NCI-H2029 (cell line): Measurements from ENCODE around the gene DCLK2.
A peak's percentile ranks its signal among the peaks of the same experiment; 100 is the strongest.

Experiments
- DNase-seq: peaks from one replicate; lab custom pipeline; 2025; lab: John Stamatoyannopoulos, UW

Gene DCLK2

DNA sequence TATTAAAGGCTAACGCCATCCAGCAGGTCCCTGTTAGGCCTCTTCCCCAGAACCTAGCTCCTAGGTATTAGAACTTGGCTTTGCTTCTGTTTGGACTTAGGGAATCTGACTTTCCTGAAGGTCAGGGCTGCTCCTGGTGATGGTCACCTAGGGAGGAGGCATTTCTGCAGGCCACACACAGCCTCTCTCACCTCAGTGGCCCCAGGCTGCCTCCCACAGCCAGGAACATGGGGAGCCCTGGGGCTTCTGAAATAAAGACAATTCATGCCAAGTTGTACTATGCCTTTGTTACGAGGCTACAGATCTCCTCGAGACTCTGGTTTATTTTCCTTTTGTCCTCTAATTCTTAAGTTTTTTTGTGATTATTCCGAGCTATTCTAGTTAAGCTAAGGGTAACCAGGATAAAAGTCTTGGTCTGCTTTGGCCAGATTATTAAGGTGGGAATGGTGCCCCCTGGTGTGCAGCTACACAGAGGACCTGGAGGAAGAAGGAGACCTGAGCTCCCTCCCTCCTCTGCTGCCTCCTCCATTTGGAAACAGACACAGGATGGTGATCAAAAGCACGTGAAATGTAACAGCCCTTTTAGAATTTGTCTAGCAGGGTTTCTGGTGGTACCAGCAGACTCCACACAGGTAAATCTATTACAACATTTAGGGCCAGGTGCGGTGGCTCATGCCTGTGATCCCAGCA, 131.0 kb downstream of the DCLK2 start:
- peak; percentile 8 for DNase-seq

DNA sequence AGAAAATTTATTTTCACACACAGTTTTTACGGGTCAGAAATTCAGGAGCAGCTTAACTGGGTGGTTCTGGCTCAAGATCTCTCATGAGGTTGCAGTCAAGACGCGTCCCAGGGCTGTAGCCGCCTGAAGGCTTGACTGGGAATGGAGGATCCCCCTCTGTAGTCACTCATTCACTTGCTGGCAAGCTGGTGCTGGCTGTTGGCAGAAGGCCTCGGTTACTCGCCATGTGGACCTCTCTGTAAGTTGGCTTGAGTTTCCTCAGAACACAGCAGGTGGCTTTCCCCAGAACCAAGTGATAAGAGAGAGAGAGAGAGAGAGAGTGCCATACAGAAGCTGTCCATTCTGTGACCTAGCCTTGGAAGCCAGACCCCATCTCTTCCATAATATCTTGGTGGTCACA, 132.8 kb downstream of the DCLK2 start:
- no peak for DNase-seq

DNA sequence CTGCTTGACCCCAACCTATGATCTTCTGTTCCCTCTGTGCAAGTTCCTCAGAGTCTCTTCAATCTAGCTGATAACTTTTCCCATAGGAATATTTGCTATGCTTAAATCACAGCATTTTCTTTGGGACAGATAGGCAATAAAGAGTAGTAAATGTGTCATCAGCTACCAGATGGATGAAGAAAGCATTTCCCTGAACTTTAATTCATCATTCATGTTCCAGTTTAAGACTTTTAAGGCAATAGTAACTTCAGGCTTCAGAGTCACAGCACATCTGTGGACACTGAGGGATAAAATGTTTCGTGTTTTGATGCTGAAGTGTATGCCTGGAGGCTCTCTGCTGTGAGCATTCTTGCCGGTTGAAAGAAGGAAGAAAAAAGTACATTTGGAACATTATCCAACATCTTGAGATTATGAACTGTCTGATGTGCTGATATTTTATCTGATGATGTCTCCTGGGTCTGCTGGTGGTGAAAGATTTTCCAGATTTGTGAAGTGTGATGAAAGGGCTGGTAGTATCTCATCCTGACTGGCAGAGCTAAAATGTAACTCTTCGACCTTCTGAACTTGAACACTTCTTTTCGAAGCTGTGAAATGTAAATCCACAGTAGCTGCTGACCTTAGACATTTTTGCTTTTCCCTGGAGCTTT, 133.7 kb downstream of the DCLK2 start:
- no peak for DNase-seq

DNA sequence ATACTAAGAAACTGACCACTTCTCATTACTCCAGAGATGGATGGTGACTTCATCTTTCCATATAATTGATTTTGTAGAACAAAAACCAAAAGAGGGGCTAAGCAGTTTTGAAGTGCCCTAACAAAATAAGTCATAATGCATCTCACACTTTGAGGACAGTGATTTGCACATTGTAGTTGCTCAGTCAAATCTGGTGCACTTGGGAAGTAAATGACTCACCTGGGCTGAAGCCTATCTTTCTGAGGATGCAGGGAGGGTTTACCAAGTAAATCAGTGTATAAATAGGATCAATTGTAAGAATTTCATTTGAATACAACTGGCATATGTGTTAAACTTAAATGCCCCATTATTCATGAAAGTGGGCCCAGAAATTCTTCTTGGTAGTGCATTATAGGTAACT, 134.2 kb downstream of the DCLK2 start:
- DNase-seq, result no peak

DNA sequence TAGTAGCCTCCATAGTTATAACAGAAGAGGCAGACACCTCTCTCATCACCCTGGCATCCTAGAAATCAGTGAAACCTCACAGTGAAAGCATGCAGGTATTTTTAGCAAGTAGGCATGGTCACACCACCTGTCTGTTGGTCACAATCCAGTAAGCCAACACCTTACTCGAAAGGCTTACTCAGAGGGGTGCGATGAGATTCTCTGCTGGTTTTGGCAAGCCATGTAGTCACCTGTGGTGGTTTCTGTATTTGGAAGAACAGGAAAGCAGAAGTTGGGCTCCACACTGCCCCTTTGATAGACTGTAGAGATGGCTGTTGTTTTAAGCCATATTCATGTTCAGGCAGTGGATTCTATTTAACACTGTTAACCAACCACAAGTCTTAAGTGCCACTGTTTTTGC, 134.7 kb downstream of the DCLK2 start:
- DNase-seq, result no peak

DNA sequence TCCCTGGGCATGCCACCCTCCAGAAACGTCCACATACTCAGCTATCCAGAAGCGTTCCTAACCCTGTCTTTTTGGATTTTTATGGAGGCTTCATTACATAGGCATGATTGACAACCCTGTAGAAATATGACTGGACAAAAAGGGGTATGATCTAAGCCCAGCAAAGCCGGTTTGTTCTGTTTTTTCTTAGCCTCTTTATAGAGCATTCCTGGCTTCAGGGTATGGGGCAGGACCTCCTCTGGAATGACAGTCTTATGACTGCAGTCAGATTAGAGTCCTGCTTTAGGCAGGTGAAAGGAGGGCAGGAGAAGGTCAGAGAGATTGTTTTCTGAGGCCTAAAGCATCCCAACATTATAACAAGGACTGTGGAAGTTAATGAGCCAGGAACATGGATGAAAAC, 137.4 kb downstream of the DCLK2 start:
- DNase-seq, result no peak

DNA sequence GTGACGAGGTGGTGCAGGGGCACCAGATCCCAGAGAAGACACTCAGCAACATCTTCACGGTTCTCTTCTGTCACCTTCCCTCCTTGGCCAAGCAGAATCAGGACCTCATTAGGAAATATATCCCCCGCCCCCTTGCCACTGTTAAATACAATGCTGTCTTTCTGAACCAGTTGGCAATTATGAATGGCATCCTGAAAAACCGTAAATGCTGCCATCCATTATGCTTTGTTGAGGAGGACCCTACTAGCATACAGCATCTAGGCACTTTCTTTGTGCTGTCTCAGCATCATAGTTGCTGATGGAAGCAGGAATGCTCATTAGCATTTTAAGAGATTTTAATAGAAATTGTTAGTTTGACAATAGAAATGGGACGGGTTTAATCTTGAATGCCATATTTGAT, 138.5 kb downstream of the DCLK2 start:
- DNase-seq, result no peak

DNA sequence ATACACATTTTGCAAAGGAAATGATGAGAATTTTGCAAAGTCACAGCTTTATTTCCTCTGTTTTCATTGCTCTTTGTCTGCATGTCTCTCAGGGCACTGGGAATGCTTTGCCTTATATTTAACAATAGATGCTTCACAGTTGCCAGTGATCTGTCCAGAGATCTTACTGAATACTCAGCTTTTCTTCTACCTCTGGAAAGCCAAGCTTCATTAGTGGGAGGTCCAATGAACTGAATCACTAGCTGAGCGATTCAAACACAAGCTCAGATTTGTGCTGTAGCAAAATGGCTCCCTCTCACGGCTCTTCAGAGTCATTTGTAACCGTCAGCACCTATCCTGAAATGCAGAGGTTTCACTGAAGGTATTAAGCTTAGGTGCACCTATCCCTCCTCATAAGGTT, 138.9 kb downstream of the DCLK2 start:
- DNase-seq, result peak; percentile 15

DNA sequence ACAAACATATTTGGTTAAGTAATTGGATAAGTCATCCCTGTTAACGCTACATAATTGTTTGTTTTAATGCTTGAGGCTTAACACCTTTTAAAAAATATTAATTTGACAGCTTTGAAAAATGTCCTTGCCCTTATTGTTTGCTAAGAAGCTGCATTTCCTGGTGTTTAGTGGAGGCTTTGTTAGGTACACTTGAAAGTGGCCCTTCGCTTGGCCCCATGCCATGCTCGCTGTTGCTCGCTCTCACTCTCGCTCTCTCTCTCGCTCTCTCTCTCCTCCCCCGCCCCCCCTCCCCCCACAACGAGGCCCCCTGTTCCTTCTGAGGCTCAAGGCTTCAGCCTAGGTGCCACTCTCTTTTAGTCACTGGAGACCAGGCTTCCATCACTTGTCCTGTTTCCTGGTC, 139.6 kb downstream of the DCLK2 start:
- peak; percentile 54 for DNase-seq

DNA sequence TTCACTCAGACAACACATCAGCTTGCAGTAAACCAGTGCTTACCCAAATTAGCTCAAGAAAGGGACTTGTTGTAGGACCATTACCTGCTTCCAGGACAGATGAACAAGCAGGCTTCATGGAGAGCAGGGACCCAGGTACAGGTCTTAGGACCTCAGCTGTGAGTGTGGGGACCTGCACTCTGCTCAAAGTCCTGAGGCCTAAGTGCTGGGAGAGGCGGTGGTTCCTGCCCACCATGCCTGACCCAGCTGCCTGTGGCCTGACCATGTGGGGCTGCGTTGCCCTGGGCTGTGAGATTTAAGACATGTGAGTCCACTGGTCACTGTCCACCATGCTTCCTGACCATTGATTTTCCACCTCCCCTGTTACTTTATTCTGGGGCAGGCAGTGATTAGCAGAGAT, 140.2 kb downstream of the DCLK2 start:
- no peak for DNase-seq

DNA sequence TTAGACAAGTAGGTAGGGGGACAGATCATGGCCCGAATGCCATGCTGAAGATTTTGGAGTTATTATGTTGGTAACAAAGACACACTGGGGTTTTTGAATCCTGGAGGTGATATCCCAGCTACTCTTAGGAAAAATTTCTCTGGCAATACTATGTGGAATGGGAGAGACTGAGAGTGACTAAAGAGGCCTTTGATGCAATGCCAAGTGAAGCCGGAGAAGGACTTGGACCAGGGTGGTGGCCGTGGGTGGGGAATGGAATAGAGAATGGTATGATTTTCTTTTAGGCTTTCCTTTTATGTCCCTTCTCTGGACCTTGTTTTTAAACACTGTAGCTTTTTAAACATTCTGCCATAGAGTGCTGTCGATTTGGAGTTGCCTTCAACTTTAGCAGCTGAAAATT, 141.6 kb downstream of the DCLK2 start:
- no peak for DNase-seq

DNA sequence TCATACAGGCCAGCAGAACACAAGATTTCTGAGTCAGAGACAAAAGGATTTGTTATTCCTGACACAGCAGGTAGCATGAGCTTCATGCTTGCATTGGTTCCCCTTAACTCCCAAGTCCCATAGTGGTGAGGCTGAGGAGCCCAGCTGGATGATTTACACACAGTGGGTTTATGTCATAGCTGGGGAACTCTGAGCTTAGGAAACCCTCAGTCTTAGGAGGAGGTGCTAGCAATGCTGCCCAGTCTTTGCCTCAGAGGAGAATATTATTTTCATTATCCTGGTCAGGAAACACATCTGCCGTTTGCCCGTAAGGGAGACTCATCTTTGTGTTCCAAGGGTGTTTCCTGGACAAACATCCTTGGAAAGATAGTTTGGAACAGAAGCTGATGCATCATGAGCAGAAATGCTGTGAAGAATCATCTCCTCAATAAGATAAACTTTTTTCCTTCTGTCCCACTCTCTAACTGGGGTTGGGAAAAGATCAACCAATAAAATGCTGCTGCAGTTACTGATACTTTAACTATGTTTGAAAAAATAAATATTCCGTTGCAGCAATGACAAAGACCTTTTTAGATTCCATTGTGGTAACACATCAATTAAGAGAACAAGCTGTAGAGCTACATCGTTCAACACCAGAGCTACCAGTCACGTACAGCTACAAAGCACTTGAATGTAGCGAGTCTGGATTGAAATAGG, 146.8 kb downstream of the DCLK2 start:
- no peak for DNase-seq

DNA sequence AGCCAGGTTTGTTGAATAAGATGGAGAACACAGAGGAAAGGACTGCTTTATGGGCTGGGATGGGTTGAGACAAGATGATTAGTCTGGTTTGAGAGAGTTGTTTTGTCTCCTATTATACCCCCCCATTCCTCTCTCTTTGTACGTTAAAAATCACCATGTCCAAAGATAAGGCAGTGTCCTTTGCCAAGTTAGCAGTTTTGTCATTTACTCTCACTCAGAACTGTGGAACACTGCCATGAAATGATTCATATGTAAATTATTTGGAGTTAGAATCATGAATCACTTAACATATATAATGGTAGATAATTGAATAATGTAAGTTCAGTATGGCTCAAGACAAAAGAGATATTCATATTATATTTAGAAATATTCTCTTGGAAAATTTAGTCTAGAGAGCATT, 151.3 kb downstream of the DCLK2 start:
- DNase-seq, result no peak

DNA sequence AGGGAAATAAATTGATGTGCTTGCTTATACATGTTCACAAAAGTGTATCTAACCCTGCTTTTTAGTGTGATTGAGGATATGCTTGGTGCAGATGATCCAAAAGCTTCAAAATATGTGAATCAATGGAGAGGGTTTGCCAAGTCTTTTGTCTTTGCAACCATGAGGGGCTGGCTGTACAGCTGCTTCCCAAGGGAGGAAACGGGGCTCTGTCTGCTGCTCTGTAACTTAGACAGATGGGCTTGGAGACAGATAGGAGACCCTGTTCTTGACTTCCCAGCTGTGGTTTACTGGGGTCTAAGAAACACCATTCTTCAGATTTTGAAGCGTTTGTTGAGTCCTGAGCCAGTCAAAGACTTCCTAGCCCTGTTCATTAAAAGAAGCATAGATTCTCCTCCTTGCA, 152.3 kb downstream of the DCLK2 start:
- no peak for DNase-seq

DNA sequence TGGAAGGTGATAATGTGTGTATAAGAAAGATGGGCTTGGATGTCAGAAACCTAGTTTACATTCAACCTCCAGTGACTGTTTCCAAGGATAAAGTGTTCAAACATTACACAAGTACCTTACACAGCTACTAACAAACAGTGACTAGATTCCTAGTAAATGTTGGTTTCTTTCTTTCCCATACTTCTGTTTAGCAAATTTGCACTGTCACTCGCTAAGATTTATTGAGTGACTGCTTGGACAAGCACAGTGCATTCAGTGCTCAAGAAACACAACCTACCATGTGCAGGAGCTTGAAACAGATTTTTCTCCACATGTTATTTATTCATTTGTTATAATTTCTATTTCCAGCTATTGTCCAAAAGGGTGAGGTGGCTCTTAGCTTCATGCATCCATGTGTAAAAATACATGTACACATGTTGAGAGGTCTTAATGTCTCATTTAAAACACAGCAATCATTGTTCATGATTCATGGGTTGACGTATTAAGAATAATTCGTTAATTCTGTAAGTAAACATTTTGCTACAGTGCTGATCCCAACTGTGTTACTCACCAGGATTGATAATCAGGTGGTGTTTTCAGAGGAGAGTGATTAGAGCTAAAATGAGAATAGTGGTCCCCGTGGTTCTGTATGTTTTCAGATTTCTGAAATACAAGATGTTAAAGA, 153.0 kb downstream of the DCLK2 start:
- no peak for DNase-seq

DNA sequence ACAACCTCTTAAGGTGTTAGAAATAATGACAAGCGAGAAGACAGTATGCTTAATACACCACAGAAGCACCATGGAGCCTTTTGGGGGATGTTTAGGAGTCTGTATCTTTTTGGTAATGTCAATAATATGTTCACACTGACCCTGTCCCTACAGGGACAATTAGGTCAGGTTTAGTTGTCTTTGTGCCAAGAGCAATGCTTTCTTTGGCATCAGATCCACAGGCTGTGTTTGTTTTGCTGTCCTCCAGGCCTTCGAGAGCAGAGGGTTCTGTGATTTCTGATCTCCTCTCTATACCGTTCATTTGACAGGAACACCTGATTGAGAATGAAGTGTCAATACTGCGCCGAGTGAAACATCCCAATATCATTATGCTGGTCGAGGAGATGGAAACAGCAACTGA, 153.8 kb downstream of the DCLK2 start:
- DNase-seq, result peak; percentile 42

DNA sequence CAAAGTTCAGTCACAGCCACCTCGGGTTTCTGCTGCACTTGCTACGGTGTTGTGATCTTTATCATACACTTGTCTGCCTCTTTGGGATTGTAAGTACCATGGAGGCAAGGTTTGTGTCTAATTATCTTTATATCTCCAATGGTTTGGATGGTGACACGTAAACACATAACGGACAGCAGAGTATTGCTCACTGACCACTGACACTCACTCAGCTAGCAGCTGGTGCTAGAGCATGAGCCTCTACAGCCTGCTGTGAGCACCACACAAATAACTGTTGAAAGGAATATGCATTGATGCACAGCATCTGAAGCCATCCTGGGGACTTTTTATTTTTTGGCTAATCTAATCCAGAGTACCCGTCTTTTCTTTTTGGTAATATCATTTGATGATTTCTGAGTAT, 156.0 kb downstream of the DCLK2 start:
- no peak for DNase-seq

DNA sequence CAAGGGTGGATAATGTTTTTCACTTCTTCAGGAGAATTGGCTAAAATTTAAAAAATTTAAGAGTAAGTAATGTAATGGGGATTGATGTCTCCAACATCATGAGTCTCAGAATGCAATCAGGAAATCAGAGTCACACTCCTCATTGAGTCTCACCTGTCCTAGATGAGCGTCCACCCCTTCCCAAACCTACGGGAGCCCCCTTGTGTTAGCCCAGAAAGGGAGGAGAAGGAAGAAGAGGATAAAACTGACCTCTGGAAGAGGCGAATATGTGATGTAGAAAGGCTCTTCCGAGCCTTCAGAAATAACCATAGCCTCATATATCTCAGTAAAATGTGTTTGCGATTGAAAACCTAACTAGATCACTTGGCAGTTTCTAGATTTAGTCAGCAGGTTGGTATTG, 157.1 kb downstream of the DCLK2 start:
- DNase-seq, result no peak

DNA sequence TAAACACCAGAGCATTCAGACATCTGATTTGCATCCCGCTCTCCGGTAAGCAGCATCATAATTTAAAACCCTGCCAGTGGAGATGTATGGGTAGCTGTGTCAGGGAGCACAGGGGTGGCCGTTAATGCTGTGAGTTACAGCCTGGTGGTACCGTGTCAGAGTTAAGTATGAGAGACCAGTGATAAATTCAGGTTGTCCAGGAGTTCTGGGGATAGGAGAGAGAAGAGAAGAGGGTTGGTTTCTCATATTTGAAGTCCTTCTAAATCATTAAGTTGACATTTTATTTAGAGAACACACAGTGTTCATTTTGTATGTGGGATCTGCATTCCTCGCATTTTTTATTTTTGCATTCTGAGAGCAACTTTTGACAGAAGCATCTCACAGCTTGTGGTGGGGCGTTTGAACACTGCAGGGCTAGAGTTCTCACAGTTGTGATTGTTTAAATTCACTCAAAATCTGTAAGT, 157.6 kb downstream of the DCLK2 start:
- DNase-seq, result no peak

DNA sequence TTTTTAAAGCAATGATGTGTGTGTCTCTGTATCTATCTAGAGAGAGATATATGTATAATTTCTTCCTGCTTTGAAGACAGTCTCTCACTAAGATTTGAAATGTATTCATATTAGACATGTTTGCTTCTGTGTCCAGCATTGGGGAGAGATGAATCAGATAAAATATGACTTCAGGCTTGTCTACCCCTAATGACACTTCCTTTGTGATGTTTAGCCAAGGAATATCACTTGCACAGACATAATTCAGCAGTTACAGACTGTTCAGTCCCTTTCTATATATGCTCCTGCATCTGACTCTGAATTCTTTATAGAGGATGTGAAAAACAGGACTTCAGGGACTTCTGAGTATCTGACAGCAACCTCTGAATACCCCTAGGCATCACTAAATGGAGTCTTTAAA, 158.4 kb downstream of the DCLK2 start:
- DNase-seq, result no peak

DNA sequence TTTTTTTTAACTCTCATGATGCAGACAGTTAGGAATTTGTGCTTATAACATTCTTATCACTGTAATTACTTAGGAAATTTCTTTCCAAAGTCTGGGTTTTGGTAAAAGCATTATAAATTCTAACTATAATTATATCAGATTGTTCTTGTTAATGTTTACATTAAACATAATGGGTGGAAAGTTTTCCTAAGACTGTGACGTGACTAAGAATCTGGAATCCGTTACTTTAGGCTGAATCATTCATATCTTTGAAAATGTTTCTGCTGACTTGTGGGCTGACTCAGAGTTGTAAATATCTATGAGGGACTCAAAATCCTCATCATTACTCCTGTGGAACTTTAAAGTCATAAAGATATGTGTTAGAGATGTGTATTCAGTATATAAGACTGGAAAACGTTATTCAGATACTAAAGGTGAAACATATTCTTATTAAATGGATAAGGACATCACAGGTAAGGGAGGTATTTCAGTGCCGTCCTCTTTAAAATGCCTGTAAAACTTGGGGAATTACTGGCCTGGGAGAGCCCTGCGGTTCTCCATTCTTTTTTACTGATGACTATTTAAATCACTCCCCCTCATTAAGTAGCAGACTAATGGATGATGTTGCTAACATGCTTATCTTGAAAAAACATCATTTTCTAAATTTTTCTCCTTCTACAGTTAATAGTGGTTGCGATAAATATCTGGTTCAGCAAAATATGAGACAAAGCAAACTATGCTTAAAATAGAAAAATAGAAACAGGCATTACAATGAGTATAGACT, 159.0 kb downstream of the DCLK2 start:
- DNase-seq, result no peak

DNA sequence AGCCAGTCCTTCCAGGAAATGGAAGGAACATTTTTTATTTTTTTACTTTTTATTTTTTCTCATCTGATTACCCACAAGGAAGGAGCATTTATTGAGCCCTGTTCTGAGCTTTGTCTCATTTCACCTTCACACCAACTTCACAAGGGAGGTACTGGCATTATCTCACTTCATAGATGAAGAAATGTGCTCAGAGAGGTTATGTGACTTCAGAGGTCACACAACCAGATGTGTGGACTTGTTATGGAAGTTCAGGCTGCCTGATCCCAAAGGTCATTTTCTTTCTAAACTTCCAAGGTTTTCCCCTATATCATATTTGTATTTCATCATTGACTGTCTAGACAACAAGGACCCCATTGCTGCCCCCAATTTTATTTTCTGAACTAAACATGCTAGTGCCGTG, 160.3 kb downstream of the DCLK2 start:
- no peak for DNase-seq
